Stimulated activated CD4-positive, alpha-beta T cell treated with anti-CD3 and anti-CD28 coated beads, TNF-alpha, amount 100 ng/mL, for 1 hour (primary cell): ENCODE results near the gene IL25.
A peak's percentile ranks its signal among the peaks of the same experiment; 100 is the strongest.

ENCODE experiments used
- DNase-seq, 3 donors: peaks; one replicate each; pipeline ENCODE4 v3.0.0-alpha.2; 2020; ENCODE audit warnings: low read depth in 3 of 3, low spot score in 1 of 3

Gene IL25

DNA sequence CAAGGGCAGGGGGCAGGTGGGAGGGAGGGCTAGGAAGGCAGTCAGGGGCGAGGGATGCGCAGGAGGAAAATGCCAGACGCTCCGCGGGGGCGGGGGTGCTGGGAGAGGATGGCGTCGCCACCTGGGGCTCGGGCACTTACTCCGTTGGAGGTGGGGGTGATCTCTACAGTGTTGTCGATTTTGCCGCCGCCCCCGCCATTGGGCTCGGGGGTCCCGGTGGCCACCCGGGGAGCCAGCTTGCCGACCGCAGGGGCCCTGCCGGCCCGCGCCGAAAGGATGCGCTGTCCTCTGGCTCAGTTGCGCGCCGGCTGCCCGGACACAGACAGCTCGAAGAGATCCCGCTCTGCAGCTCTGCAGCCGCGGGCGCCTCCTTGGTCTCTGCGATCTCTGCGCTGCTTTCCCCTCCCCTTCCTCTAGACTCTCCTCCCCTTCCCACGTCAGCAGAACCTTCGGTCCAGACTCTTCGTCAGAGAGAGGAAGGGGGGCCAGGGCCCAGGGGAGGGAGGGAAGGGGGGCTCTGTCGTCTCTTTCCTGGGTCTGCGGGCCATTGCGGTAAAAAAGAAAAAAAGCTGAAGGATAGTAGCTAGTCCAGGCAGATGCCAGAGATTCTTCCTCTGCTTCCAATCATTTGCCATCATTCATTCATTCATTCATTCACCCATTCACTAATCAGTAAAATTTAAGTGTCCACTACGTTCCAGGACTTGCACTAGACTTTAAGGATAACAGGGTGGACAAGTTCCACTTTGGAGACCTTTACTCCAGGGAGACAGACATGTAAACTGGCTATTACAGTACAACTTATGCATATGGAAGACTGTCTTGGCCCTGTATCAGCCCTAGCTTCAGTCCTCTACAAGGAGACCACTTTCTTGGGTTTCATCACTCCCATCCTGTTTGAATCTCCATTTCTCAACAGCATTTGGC is 19.8 kb upstream of the IL25 start, which contains the start of gene SLC22A17:
TSS of gene SLC22A17 (minus strand) at position 382 of the 927 bp plus-strand sequence.
- peak in 2 of 3 donors; percentile 13 to 36 for DNase-seq

DNA sequence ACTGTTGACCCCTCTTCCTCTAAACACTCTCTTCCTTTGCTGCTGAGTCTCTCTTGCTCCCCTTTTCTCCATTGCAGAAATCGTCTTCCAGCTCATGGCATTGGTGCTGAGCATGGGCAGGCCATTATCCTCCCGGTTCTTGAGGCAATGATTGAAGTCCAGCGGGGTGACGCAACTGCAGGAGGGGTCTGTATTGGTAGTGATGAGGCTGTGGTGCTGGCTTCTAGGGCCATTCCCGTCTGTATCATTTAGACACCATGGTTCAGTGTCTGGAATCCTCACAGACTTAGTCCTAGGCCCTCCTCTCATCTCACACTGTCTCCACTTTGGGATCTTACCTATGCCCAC is 19.2 kb upstream of the IL25 start:
- DNase-seq = no peak

DNA sequence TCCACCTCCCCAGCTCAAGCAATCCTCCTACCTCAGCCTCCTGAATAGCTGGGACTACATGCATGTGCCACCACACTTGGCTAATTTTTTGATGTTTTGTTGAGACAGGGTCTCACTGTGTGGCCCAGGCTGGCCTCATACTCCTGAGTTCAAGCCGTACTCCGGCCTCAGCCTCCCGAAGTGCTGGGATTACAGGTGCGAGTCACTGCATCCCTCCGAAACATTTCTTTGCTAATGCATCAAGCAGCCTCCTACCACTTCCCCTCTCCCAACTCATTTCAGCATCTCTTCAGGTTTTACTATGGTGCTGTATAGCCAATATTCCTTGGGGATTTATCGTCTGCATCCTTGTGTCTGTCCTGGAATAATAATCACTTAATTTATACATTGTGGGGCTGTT is 17.6 kb upstream of the IL25 start:
- DNase-seq = no peak

DNA sequence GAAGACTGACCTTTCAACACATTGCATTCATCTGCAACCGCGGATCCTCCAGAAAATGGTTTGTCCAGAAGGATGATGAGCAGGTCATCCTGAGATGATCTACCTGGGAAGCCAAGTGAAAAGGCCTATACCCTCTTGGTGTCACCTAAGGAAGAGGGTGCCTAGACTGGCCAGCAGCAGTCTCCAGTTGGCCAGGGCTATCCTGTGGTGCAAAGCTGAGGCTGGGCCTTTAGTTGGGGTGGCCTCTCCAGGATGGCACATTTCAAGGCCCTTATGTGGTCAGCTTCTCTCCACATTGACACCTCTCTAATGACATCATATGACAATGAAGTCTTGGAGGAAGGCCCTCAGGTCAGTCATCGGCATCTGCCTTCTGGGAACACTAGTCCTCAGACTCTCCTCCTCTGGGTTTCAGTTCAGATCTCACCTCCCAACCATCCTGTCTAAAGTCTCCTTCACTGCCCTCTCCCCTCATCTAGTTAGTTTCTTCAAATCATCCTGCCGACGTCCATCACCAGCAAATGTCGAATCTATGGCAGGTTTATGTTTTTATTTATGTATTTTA is 16.7 kb upstream of the IL25 start:
- DNase-seq = no peak

DNA sequence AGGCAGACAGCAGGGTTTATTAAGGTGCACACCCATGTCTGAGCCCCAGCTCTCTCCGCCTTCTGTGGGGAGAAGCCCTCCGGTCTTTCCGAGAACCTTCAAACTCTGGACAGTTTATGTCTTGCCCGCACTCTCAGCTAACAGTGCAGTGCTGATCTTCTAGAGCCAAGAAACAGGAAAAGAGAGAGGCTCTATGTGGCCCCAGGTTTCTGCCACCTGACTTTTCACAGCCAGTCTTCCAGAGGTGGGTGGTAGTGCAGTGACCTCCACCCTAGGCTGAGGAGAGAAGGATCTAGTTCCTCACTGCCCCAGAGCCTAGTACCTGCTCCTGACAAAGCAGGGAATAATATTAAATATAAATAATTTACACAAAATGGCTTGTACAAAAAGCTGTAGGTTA is 15.9 kb upstream of the IL25 start:
- no peak for DNase-seq

DNA sequence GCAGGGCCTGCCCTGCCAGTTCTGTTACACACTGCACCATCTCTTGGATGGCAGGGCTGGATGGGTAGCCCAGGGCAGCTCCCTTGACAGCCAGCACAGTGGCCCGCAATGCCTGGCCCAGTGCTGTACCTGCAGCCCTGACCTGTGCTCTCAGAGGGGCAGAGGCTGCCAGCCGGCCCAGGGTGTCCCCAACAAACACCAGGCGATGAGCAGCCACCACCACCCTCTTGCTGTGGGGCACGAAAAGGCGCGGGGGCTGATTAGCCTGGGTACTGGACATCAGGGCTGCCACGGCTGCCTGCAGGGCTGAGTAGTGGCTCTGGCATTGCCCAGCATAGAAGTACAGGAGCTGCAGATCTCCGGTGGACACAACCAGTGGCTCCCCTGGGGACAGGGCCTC is 15.3 kb upstream of the IL25 start:
- DNase-seq = no peak

DNA sequence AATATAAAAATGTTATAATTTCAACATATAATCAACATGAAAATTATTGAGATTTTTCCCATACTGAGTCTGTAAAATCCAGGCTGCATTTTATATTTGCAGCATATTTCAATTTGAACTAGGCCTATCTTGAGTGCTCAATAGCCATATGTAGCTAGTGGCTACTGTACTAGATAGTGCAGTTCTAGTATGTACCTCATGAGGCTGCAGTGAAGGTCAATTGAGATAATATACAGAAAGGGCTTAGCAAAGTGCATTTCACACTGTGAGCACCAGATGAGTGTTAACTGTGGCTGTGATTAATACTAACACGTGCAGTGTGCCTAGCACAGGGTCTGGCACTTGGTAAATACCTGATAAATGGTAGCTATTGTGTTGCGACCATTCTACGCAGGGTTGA is 14.6 kb upstream of the IL25 start:
- DNase-seq = no peak

DNA sequence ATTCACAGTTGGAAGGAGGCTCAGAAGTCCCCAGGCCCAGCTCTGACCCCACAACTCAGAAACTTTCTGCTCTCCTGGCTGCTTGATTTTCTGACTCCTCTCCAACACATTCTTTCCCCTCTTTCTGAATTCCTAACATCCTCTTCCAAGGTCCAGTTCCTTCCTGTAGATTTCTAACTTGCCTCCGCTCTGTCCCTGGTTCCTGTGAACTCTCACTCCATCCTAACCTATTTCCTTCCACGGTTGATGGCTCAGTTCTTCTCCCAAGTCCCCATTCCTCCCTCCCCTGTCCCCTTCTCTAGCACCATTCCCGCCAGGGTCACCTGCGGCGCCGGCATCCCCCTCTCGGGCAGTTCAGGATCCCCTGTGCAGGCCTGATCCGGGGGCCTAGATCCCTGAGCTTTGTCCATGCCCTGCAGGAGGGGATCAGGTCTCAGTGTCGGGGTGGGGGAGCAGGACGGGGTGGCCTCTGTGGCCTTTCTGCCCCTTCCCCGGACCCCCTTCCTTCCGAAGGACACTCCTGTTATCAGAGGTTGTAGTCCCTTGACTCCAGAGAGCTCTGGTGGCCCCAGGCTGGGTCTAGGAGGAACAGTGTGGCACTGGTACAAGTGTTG is 13.9 kb upstream of the IL25 start:
- DNase-seq = no peak

DNA sequence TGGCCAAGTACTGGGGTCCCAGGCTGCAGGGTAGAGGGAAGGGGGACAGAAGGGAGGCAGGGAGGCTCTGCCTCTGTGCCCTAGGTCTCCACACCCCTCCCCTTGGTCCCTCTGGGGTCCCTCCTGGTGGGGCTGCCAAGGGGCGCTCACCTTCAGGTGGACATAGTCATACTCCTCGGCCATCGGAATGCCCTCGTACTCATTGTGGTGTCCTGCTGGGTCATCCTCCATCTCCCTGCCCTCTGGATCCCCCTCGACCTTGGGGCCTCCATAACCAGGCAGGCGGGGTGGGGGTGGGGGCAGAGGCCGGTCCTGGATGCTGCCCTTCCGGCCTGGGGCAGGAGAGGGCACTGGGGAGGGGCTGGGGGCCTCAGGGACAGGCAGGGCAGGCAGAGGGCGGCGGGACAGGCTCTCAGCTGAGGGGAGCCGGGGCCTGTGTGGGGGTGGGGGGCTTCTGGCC is 13.4 kb upstream of the IL25 start:
- no peak for DNase-seq

DNA sequence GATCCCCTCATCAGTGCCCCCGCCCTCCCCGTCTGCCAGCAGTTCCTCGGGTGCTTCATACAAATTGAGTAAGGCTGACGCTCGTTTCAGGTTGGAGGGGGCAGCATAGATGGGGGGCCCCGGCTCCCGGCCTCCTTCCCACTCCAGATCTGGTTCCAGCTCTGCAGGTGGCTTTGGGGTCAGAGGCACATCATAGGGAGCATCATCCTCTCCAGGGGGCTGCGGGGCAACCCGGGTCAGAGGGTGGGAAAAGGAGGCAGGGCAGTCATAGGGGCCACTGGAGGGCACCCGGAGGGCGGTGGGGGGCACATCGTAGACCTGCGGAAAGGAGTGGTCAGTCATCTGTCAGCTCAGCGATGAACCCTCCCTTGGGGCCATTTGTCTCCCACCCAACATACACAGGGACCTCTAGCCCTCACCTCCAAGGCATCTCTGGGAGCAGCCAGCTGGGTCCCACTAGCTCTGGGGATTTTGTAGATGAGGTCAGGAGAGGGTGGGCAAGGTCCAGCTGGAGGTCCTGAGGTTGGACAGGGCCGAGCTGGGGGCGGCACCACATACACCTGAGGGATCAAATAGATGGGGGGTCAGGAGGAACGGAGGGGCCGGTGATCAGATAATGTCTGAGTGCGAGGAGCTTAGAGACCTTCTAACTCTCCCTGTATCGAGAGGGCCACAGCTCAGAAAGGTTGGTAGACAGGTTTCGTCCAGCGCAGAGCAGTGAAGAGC is 12.7 kb upstream of the IL25 start:
- DNase-seq = no peak

DNA sequence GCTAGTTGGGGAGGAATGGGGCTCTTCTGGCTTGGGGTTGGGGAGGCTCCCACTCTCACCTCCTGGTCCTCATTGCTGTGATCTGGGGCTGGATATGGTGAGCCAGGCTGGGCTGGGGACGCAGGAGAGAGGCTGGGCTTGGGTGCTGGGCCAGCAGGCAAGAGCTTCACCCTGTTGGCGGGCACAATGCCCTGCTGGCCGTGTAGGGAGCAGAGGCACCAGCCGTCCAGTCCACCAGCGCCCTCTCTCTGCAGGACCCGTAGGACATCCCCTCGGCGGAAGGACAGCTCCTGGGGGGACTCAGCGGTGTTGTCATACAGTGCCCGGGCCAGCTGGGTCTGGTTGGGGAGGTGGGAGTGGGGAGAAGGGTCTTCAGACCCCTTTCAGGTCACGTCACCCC is 12.1 kb upstream of the IL25 start:
- no peak for DNase-seq

DNA sequence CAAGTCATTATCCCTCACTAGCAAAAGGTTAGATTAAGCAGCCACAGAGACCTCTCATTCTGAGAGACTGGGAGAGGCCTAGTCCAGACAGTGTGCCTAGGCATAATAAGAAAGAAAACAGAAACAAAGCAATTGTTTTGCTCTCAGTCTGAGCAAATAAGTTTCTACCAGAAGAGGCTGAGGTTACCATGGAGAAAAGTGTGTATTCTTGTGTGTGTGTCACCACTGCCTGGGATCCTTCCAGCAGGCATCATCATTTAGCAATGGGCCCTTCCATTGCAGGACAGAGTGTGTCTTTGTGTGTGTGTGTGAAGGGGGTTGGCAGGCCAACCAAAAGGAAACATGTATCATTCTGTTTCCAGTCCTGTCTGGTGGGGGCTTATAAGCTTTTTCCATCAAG is 11.3 kb upstream of the IL25 start:
- no peak for DNase-seq

DNA sequence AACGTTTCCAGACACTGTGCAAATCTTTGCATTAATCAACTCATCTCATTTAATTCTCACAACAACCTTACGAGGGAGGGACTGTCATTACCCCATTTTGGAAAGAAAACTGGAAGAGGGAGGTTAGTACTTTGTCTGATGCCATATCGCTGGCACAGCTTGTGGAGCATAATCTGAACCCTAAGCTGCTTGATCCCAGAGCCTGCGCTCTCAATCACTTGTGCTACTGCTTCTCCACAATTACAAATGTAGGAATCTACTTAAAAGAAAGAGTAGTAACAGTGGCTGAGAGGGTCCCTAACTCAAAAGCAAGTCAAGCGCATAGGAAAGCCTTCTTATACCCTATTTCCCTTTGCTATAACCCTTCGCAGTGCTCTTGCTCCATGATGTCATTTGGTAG is 10.8 kb upstream of the IL25 start:
- DNase-seq = no peak

DNA sequence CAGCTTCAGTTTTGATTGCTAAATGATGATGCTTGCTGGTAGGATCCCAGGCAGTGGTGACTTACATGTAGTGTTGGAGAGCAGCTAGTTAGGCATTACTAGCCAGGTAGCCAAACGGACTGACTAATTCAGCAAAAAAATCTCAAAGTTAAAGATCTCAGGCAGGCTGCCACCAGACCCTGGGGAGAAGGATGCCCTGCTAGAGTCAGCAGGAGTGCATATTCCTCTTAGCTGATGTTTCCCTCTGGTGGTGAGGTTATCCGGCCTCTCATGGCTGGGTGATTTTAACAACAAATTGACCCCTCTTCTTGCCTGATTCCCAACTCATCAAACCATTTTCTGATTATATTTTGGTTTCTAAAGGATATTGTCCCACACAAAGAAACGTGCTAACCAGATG is 10.4 kb upstream of the IL25 start:
- DNase-seq = no peak

DNA sequence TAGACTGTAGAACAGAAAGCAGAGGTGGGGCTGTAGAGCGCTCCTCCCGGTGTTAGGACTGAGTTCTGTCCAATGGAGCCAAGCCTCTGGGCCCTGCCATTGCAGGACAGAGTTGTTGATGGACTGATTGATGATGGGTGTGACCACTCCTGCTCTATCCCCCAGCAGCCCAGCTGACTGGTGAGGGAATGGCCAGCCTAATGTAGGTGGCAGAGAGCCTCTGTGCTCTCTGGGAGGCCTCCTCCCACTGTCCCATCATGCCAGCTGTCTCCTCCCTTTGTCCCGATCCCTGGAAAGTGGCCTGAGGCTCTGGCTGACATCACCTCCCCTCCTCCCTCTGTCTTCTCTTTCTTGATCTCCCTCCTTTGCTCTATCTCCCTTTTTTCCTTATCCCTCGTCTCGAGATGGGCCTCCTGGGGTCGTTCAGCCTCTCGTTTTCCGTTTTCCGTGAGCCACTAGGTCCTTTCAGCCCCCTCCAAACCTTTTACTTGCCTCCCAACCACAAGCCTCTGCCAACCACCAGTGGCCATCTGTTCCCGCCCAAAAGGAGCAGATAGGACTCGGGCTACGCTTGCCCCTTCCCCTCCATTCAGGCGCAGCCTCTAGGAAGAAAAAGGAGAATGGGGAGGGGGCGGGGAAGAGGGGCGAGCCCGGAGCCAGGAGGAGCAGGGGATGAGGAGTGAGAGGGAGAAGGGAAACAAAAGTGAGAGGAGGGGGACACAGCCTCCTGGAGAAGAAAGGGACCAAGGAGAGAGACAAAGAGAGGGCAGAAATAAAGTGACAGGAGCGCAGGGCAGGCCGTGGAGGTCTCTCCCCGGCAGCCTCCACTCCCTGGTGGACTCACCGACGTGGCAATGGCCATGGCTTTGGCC is 8.2 kb upstream of the IL25 start:
- DNase-seq = no peak

DNA sequence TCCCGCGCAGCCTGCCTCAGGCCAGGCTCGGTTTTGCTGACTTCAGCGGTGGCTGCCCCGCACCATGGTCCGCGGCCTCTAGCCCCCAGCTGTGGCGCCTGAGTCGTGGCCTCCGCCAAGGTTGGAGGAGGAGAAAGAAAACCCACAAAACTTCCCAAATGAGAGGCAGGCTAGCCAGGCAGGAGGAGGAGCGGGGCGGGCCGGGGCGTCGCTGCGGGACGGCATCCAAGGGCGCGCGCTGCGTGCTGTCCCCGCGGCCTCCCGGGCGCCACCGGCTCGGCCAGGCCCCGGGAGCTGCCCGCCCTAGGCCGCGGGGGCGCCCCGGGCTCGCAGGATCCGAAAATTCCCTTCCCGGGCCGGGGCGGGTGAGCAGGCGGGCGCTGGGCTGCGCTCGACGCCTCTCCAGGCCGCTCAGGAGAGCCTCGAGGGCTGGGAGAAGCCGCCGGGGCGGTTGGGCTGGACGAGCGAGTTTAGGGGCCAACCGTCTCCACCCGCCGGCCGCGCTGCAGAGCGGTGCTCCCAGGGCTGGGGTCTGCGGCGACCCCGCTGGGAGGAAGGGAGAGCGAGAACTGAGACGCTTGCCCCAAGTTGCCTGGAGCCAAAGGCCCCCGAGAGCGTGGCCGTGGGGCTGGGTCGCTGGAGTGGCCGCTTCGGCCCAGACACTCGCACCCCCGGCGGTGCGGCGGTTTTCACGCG is 7.4 kb upstream of the IL25 start, which contains the start of gene EFS:
TSS of gene EFS (minus strand) at position 137 of the 696 bp plus-strand sequence. CDS start 147 bp downstream, outside the sequence.
- no peak for DNase-seq

DNA sequence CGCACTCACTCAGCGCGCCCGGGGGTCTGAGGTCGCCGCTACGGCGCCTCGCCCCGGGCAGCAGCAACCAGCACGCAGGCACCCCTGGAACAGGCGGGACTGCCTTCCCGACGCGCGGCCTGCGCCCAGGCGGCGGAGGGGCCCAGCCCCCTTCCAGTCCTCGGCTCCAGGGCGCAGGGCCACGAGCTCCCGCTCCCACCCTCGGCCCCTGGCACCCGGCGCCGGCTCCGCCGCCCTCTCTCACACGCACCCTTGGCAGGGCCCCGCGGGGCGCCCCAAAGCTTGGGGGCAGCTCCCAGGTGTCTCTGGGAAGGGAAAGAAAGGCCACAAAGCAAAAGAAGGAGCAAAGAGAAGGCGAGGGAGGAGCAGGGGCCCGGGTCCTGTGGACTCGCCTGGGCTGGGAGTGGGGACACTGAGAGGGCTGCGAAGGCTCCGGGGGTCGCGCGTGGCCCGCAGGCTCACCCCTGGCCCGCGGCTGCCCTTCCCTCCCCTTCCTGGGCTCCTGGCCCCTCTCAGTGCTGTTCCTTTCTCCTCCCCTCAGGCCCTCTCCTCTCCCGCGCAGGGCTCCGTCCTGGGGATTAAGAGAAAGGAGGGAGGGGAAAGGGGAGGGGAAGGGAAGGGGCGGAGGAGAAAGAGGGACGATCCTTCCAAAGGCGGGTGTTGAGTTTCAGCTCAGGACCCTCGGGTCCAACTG is 6.7 kb upstream of the IL25 start:
- DNase-seq = no peak

DNA sequence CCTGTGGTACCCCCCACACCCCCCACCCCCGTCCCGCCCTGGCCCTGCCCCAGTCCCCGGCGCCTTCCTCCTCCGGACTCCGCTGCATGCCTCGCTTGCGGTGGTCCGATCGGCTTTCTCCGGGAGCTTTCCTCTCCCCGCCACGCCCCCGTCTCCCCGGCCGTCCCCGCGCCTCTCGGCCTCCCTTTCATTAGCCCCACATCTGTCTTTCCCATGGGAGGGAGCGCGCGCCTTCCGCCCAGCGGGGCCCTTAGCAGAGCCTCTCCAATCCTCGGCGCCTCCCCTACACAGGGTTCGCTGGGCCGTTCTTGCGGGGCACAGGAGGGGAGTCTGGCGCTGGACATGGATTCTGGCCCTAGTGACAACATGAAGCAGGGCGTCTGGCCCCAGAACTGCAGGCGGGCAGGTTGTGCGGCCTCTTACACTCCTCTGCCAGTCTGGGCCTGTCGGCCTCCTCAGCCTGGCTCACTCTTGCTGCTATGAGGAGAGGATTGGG is 6.1 kb upstream of the IL25 start:
- DNase-seq = no peak

DNA sequence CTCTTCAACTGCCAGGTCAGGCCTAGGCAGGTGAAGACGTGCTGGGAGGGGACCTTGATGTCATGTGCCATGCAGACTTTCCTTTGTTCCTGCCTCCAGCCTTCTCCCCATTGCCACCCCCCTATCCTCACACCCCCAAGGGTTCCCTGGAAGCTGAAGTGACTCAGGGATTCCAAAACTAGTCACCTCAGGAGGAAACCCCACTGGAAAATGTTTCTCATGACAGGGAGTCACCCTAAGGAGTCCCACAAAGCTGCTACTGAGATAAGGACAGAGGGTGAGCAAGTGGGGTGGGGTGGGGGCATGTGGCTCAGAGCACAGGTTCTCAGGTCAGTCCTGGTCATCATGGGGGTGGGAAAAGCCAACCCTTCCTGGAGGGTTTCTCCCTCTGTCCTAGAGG is 2.4 kb upstream of the IL25 start:
- DNase-seq = no peak
